Naive B cell (primary cell): ENCODE measurements around the gene B4GALT3. TPM values are rescaled to one million over a fixed set of nuclear protein-coding genes. Genes with fewer than 3 reads are reported as not detected.

Source experiments
- ATAC-seq, 2 donors: fragments of 150-1000 bp; cut with Tn5 transposase; 2 replicates each; pipeline ENCODE4 v1.10.0; 2021; ENCODE audit warnings: low read depth in 2 of 2, mild to moderate bottlenecking in 2 of 2, moderate library complexity in 2 of 2
- DNase-seq: peaks from one replicate; pipeline ENCODE4 v3.0.0; 2022
- H3K27ac Mint-ChIP-seq, 6 donors: one replicate each; pipeline ENCODE4 v1.8.0; 2020 to 2022; ENCODE audit warnings: mild to moderate bottlenecking in 6 of 6, mixed read lengths in 6 of 6, moderate library complexity in 5 of 6, inconsistent platforms in 2 of 6
- H3K27me3 Mint-ChIP-seq, 3 donors: one replicate each; pipeline ENCODE4 v1.8.0; 2021 to 2022; ENCODE audit warnings: mixed read lengths in 3 of 3, mild to moderate bottlenecking in 1 of 3
- H3K36me3 Mint-ChIP-seq, 2 donors: one replicate each; pipeline ENCODE4 v1.8.0; 2020 to 2022; ENCODE audit warnings: mixed read lengths in 2 of 2, inconsistent platforms in 1 of 2, mild to moderate bottlenecking in 1 of 2
- H3K4me1 Mint-ChIP-seq, 3 donors: one replicate each; pipeline ENCODE4 v1.8.0; 2020 to 2022; ENCODE audit warnings: mixed read lengths in 3 of 3, inconsistent platforms in 1 of 3, mild to moderate bottlenecking in 1 of 3, moderate library complexity in 1 of 3
- H3K4me3 Mint-ChIP-seq, 8 donors: one replicate each; pipeline ENCODE4 v1.8.0; 2020 to 2022; ENCODE audit warnings: mild to moderate bottlenecking in 8 of 8, mixed read lengths in 8 of 8, moderate library complexity in 8 of 8, inconsistent platforms in 2 of 8
- H3K9me3 Mint-ChIP-seq, 7 donors: one replicate each; pipeline ENCODE4 v1.8.0; 2020 to 2022; ENCODE audit warnings: mixed read lengths in 7 of 7, mild to moderate bottlenecking in 5 of 7, inconsistent platforms in 2 of 7, moderate library complexity in 1 of 7
- polyA plus RNA-seq, 6 donors: library from polyadenylated mRNA; unstranded; fragments of 300-500 nt; fragmentation: Illumina TruSeq; gene quantifications; one replicate each; pipeline ENCODE4 v1.2.3, GENCODE V29; 2021; ENCODE audit warnings: low read depth in 6 of 6

The B4GALT3 gene
- polyA plus RNA-seq, 6 donors from 2014 or later: 37.8 to 51.6 (median 45.6) TPM

DNA sequence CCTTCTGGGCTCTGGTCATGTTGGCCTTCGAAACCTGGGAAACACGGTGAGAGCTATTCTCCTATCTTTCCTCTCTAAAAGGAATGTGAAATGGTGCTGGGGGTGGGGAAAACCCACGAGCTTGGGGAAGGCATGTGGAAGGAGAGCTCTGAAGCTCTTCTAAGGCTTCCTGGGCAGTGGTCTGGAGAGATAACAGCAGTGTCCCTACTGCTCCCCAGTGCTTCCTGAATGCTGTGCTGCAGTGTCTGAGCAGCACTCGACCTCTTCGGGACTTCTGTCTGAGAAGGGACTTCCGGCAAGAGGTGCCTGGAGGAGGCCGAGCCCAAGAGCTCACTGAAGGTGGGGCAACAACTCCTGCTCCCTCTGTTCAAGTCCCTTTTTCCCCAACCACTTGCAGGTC lies 15.3 kb downstream of the B4GALT3 start:
- Mint-ChIP-seq H3K4me1 (peaks cover 64 to 78% (median 75%) of the 10 kb centered on the region in 3 donors), H3K9me3 (no peaks in the 10 kb centered on the region), H3K27me3 (no peaks in the 10 kb centered on the region), H3K27ac (no peak overlapping the region), H3K36me3 (peaks cover 0 to 19% of the 10 kb centered on the region in 2 donors), H3K4me3 (peak overlapping the region in 6 of 8 donors; percentile 29 to 96 (median 72))
- DNase-seq (no peak), ATAC-seq (no peak)

DNA sequence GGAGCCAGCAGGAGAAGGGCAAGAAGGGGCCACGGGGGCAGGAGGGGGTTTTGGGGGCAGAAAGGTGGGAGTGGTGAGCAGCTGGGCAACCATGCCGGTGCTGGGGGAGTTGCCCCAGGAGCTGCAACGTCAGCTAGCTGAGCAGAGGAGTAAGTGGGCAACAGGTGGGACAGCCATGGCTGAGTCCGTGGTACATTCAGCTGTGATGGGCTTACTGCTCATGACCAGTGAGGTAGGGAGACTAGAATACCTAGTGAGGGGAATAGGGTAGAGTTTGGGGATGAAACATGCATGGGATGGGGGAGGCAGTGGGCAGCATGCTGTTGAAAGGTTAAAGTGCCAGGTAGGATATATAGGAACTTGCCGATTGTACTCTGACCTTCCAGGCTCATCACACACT lies 15.7 kb downstream of the B4GALT3 start:
- no peak for ATAC-seq
- Mint-ChIP-seq H3K27me3 (no peaks in the 10 kb centered on the region), H3K4me1 (peaks cover 60 to 74% (median 71%) of the 10 kb centered on the region in 3 donors), H3K27ac (no peak overlapping the region), H3K9me3 (no peaks in the 10 kb centered on the region), H3K4me3 (peak overlapping the region in 7 of 8 donors; percentile 29 to 96 (median 50)), H3K36me3 (peaks cover 0 to 19% of the 10 kb centered on the region in 2 donors)
- no peak for DNase-seq

DNA sequence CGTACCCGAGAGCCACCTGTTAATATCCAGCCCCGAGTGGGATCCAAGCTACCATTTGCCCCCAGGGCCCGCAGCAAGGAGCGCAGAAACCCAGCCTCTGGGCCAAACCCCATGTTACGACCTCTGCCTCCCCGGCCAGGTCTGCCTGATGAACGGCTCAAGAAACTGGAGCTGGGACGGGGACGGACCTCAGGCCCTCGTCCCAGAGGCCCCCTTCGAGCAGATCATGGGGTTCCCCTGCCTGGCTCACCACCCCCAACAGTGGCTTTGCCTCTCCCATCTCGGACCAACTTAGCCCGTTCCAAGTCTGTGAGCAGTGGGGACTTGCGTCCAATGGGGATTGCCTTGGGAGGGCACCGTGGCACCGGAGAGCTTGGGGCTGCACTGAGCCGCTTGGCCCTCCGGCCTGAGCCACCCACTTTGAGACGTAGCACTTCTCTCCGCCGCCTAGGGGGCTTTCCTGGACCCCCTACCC lies 16.6 kb downstream of the B4GALT3 start:
- Mint-ChIP-seq H3K27ac (peak overlapping the region in 2 of 6 donors; percentile 34 to 56), H3K4me3 (peak overlapping the region; percentile 65 to 99 (median 96)), H3K9me3 (no peaks in the 10 kb centered on the region), H3K36me3 (peaks cover 0 to 21% of the 10 kb centered on the region in 2 donors), H3K27me3 (no peaks in the 10 kb centered on the region), H3K4me1 (peaks cover 53 to 69% (median 66%) of the 10 kb centered on the region in 3 donors)
- ATAC-seq (no peak), DNase-seq (no peak)

- Mint-ChIP-seq H3K27me3 (no peaks in the 10 kb centered on the region), H3K9me3 (no peaks in the 10 kb centered on the region), H3K4me3 (peak overlapping the region; percentile 91 to 99 (median 96)), H3K27ac (peak overlapping the region in 4 of 6 donors; percentile 39 to 94 (median 44)), H3K36me3 (peaks cover 0 to 27% of the 10 kb centered on the region in 2 donors), H3K4me1 (peaks cover 59 to 69% (median 67%) of the 10 kb centered on the region in 3 donors)
- DNase-seq (no peak), ATAC-seq (no peak)
Measured at GRCh38 chr1:161159913-161160243, 17.4 kb downstream of the B4GALT3 start.

- H3K27me3 Mint-ChIP-seq: no peaks in the 10 kb centered on the region
- peak; percentile 94 to 95 for ATAC-seq
- H3K4me1 Mint-ChIP-seq: peaks cover 61 to 72% (median 66%) of the 10 kb centered on the region in 3 donors
- peak within 1 kb of the TSS; percentile 91 to 99 (median 96) for H3K4me3 Mint-ChIP-seq
- DNase-seq: peak; percentile 89
- H3K27ac Mint-ChIP-seq: peak within 1 kb of the TSS; percentile 86 to 95 (median 94)
- no peaks in the 10 kb centered on the region for H3K9me3 Mint-ChIP-seq
- H3K36me3 Mint-ChIP-seq: peaks cover 0 to 27% of the 10 kb centered on the region in 2 donors
Measured at GRCh38 chr1:161159087-161159912, 18.0 kb downstream of the B4GALT3 start, which contains the start of gene USP21. Gene USP21 (plus strand): TSS chr1:161159500. CDS start chr1:161160641, 1,141 bp downstream.

GRCh38 chr1:161158316-161159010 lies 18.8 kb downstream of the B4GALT3 start:
- Mint-ChIP-seq H3K27me3 (no peaks in the 10 kb centered on the region), H3K36me3 (peaks cover 5 to 24% of the 10 kb centered on the region in 2 donors), H3K4me1 (peaks cover 63 to 76% (median 65%) of the 10 kb centered on the region in 3 donors), H3K4me3 (peak overlapping the region; percentile 91 to 99 (median 96)), H3K9me3 (no peaks in the 10 kb centered on the region), H3K27ac (peak overlapping the region in 5 of 6 donors; percentile 29 to 95 (median 94))
- no peak for ATAC-seq
- DNase-seq: no peak

GRCh38 chr1:161157867-161158266 lies 19.4 kb downstream of the B4GALT3 start:
- H3K4me3 Mint-ChIP-seq: peak overlapping the region; percentile 18 to 99 (median 76)
- no peaks in the 10 kb centered on the region for H3K9me3 Mint-ChIP-seq
- H3K27me3 Mint-ChIP-seq: no peaks in the 10 kb centered on the region
- DNase-seq (no peak), ATAC-seq (no peak)
- peak overlapping the region in 5 of 6 donors; percentile 3 to 95 (median 59) for H3K27ac Mint-ChIP-seq
- peaks cover 5 to 18% of the 10 kb centered on the region in 2 donors for H3K36me3 Mint-ChIP-seq
- peaks cover 57 to 70% (median 59%) of the 10 kb centered on the region in 3 donors for H3K4me1 Mint-ChIP-seq

GRCh38 chr1:161153682-161154337 lies 23.5 kb downstream of the B4GALT3 start, which contains the start of gene UFC1:
Gene UFC1 (plus strand): TSS chr1:161153978. CDS start chr1:161153998, 20 bp downstream.
- ATAC-seq (peak; percentile 91 to 93), DNase-seq (peak; percentile 82)
- no peaks in the 10 kb centered on the region for H3K27me3 Mint-ChIP-seq
- H3K4me3 Mint-ChIP-seq: peak within 1 kb of the TSS; percentile 91 to 100 (median 100)
- peaks cover 5 to 8% of the 10 kb centered on the region in 2 donors for H3K36me3 Mint-ChIP-seq
- H3K9me3 Mint-ChIP-seq: no peaks in the 10 kb centered on the region
- peak within 1 kb of the TSS; percentile 99 to 100 (median 100) for H3K27ac Mint-ChIP-seq
- peaks cover 24 to 29% (median 26%) of the 10 kb centered on the region in 3 donors for H3K4me1 Mint-ChIP-seq

GRCh38 chr1:161153176-161153575 lies 24.1 kb downstream of the B4GALT3 start:
- DNase-seq (no peak), ATAC-seq (peak; percentile 3 to 5)
- H3K4me1 Mint-ChIP-seq: peaks cover 20 to 23% (median 22%) of the 10 kb centered on the region in 3 donors
- H3K36me3 Mint-ChIP-seq: peaks cover 5 to 8% of the 10 kb centered on the region in 2 donors
- no peaks in the 10 kb centered on the region for H3K9me3 Mint-ChIP-seq
- H3K27me3 Mint-ChIP-seq: no peaks in the 10 kb centered on the region
- H3K27ac Mint-ChIP-seq: peak overlapping the region; percentile 81 to 100 (median 100)
- H3K4me3 Mint-ChIP-seq: peak overlapping the region; percentile 91 to 100 (median 100)

GRCh38 chr1:161145832-161146231 lies 31.5 kb downstream of the B4GALT3 start:
- H3K4me1 Mint-ChIP-seq: no peaks in the 10 kb centered on the region
- no peak for ATAC-seq
- no peak for DNase-seq
- no peaks in the 10 kb centered on the region for H3K36me3 Mint-ChIP-seq
- H3K27ac Mint-ChIP-seq: no peak overlapping the region
- H3K27me3 Mint-ChIP-seq: no peaks in the 10 kb centered on the region
- no peaks in the 10 kb centered on the region for H3K9me3 Mint-ChIP-seq
- H3K4me3 Mint-ChIP-seq: no peak overlapping the region

GRCh38 chr1:161140755-161141400 lies 36.4 kb downstream of the B4GALT3 start:
- Mint-ChIP-seq H3K27me3 (no peaks in the 10 kb centered on the region), H3K27ac (no peak overlapping the region), H3K36me3 (no peaks in the 10 kb centered on the region), H3K9me3 (no peaks in the 10 kb centered on the region), H3K4me3 (no peak overlapping the region), H3K4me1 (peaks cover 7 to 9% (median 7%) of the 10 kb centered on the region in 3 donors)
- DNase-seq (no peak), ATAC-seq (no peak)

- peak; percentile 46 to 58 for ATAC-seq
- H3K27me3 Mint-ChIP-seq: no peaks in the 10 kb centered on the region
- H3K27ac Mint-ChIP-seq: no peak overlapping the region
- no peaks in the 10 kb centered on the region for H3K9me3 Mint-ChIP-seq
- DNase-seq: peak; percentile 32
- no peak overlapping the region for H3K4me3 Mint-ChIP-seq
- H3K36me3 Mint-ChIP-seq: no peaks in the 10 kb centered on the region
- H3K4me1 Mint-ChIP-seq: peaks cover 11 to 18% (median 12%) of the 10 kb centered on the region in 3 donors
Measured at GRCh38 chr1:161139766-161140165, 37.5 kb downstream of the B4GALT3 start.
